Immature natural killer cell (primary cell): ENCODE measurements around the gene SRRM2. TPM values are rescaled to one million over a fixed set of nuclear protein-coding genes. Genes with fewer than 3 reads are reported as not detected.
A peak's percentile ranks its signal among the peaks of the same experiment; 100 is the strongest.

Source experiments
- DNase-seq, 3 donors: peaks; one replicate each; pipeline ENCODE4 v3.0.0; 2022; ENCODE audit warnings: mixed read lengths in 1 of 3
- H3K27ac Mint-ChIP-seq, 6 donors: one replicate each; pipeline ENCODE4 v1.8.0; 2020; ENCODE audit warnings: mixed read lengths in 6 of 6, mild to moderate bottlenecking in 5 of 6, inconsistent platforms in 4 of 6, moderate library complexity in 3 of 6
- H3K27me3 Mint-ChIP-seq, 3 donors: one replicate each; pipeline ENCODE4 v1.8.0; 2020 to 2021; ENCODE audit warnings: low read depth in 3 of 3, mild to moderate bottlenecking in 3 of 3, mixed read lengths in 3 of 3, moderate library complexity in 3 of 3, inconsistent platforms in 1 of 3
- H3K36me3 Mint-ChIP-seq, 3 donors: one replicate each; pipeline ENCODE4 v1.8.0; 2020; ENCODE audit warnings: mixed read lengths in 3 of 3, inconsistent platforms in 2 of 3, mild to moderate bottlenecking in 2 of 3
- H3K4me1 Mint-ChIP-seq, 2 donors: one replicate each; pipeline ENCODE4 v1.8.0; 2020; ENCODE audit warnings: inconsistent platforms in 2 of 2, mild to moderate bottlenecking in 2 of 2, mixed read lengths in 2 of 2, moderate library complexity in 1 of 2
- H3K4me3 Mint-ChIP-seq, 5 donors: one replicate each; pipeline ENCODE4 v1.8.0; 2020; ENCODE audit warnings: mild to moderate bottlenecking in 5 of 5, mixed read lengths in 5 of 5, inconsistent platforms in 3 of 5, moderate library complexity in 3 of 5
- H3K9me3 Mint-ChIP-seq, 6 donors: one replicate each; pipeline ENCODE4 v1.8.0; 2020; ENCODE audit warnings: mild to moderate bottlenecking in 6 of 6, mixed read lengths in 6 of 6, inconsistent platforms in 4 of 6, moderate library complexity in 3 of 6
- polyA plus RNA-seq, 3 donors: library from polyadenylated mRNA; unstranded; fragments of 300-500 nt; fragmentation: Illumina TruSeq; gene quantifications; one replicate each; pipeline ENCODE4 v1.2.3, GENCODE V29; 2021

Gene SRRM2
- polyA plus RNA-seq, 3 donors from 2014 or later, result 11.5 to 113 (median 24.2) TPM

GRCh38 chr16:2751577-2752034, 832 bp upstream of the SRRM2 start:
- no peak for DNase-seq
- peaks cover 56 to 60% of the 10 kb centered on the region in 2 donors for H3K4me1 Mint-ChIP-seq
- H3K9me3 Mint-ChIP-seq, result no peaks in the 10 kb centered on the region
- H3K27ac Mint-ChIP-seq, result peak overlapping the region; percentile 96 to 98 (median 98)
- peaks cover 1% of the 10 kb centered on the region in 3 donors for H3K36me3 Mint-ChIP-seq
- peaks cover 21 to 35% (median 25%) of the 10 kb centered on the region in 3 donors for H3K27me3 Mint-ChIP-seq
- H3K4me3 Mint-ChIP-seq, result peak overlapping the region; percentile 89 to 93 (median 92)

GRCh38 chr16:2752850-2753732, 653 bp downstream of the SRRM2 start:
- Mint-ChIP-seq H3K27ac (peak overlapping the region; percentile 79 to 98 (median 94)), H3K27me3 (peaks cover 21 to 35% (median 26%) of the 10 kb centered on the region in 3 donors), H3K4me1 (peaks cover 67 to 72% of the 10 kb centered on the region in 2 donors), H3K9me3 (no peaks in the 10 kb centered on the region), H3K36me3 (peaks cover 10 to 14% (median 11%) of the 10 kb centered on the region in 3 donors), H3K4me3 (peak overlapping the region; percentile 88 to 93 (median 90))
- DNase-seq, result no peak

DNA sequence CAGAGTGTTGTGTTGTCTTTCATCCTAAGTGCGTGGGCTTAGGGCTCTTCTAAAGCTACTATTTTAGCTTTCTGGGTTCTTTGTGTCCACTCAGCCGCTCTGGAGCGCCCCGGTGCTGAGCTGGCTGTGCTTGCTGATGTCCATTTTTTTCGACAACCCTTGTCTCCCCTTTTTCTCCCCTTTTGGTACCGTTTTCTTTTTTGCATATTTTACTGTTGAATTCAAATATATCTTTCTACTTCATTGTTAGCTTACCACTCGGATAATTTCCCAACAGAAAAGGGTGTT, 1.2 kb downstream of the SRRM2 start:
- H3K4me3 Mint-ChIP-seq, result peak overlapping the region; percentile 88 to 93 (median 89)
- peak overlapping the region; percentile 79 to 96 (median 94) for H3K27ac Mint-ChIP-seq
- peaks cover 21 to 35% (median 26%) of the 10 kb centered on the region in 3 donors for H3K27me3 Mint-ChIP-seq
- H3K4me1 Mint-ChIP-seq, result peaks cover 70 to 76% of the 10 kb centered on the region in 2 donors
- peaks cover 15 to 20% (median 16%) of the 10 kb centered on the region in 3 donors for H3K36me3 Mint-ChIP-seq
- DNase-seq, result no peak
- no peaks in the 10 kb centered on the region for H3K9me3 Mint-ChIP-seq

GRCh38 chr16:2755158-2755557, 2.7 kb downstream of the SRRM2 start:
- no peak for DNase-seq
- Mint-ChIP-seq H3K4me1 (peaks cover 72 to 76% of the 10 kb centered on the region in 2 donors), H3K9me3 (no peaks in the 10 kb centered on the region), H3K4me3 (peak overlapping the region; percentile 88 to 93 (median 89)), H3K27me3 (peaks cover 21 to 35% (median 31%) of the 10 kb centered on the region in 3 donors), H3K36me3 (peaks cover 26 to 32% (median 27%) of the 10 kb centered on the region in 3 donors), H3K27ac (peak overlapping the region; percentile 10 to 94 (median 81))

GRCh38 chr16:2756288-2757015, 4.0 kb downstream of the SRRM2 start:
- Mint-ChIP-seq H3K4me3 (peak overlapping the region in 1 of 5 donors; percentile 16), H3K27me3 (peaks cover 18 to 29% (median 28%) of the 10 kb centered on the region in 3 donors), H3K36me3 (peaks cover 38 to 45% (median 40%) of the 10 kb centered on the region in 3 donors), H3K4me1 (peaks cover 59 to 63% of the 10 kb centered on the region in 2 donors), H3K27ac (peak overlapping the region in 4 of 6 donors; percentile 13 to 90 (median 76)), H3K9me3 (no peaks in the 10 kb centered on the region)
- DNase-seq, result no peak

- Mint-ChIP-seq H3K36me3 (peaks cover 43 to 54% (median 48%) of the 10 kb centered on the region in 3 donors), H3K9me3 (no peaks in the 10 kb centered on the region), H3K27me3 (peaks cover 12 to 25% (median 19%) of the 10 kb centered on the region in 3 donors), H3K4me3 (peak overlapping the region in 1 of 5 donors; percentile 18), H3K4me1 (peaks cover 50 to 57% of the 10 kb centered on the region in 2 donors), H3K27ac (peak overlapping the region in 3 of 6 donors; percentile 12 to 49 (median 41))
- DNase-seq, result no peak
These were observed 4.9 kb downstream of the SRRM2 start for GRCh38 chr16:2757344-2757743.

DNA sequence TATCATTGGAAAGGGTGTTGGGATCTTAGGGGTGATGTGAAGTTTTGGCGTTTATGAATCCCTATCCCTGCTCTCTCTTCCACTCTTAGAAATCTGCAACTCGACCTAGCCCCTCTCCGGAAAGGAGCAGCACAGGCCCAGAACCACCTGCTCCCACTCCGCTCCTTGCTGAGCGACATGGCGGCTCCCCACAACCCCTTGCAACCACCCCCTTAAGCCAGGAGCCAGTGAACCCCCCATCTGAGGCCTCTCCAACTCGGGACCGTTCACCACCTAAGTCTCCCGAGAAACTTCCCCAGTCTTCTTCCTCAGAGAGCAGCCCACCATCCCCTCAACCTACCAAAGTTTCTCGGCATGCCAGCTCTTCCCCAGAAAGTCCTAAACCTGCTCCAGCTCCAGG, 9.0 kb downstream of the SRRM2 start:
- peaks cover 19 to 49% of the 10 kb centered on the region in 2 donors for H3K4me1 Mint-ChIP-seq
- H3K36me3 Mint-ChIP-seq, result peaks cover 79 to 94% (median 87%) of the 10 kb centered on the region in 3 donors
- no peak for DNase-seq
- no peaks in the 10 kb centered on the region for H3K9me3 Mint-ChIP-seq
- peaks cover 7 to 35% (median 22%) of the 10 kb centered on the region in 3 donors for H3K27me3 Mint-ChIP-seq
- no peak overlapping the region for H3K4me3 Mint-ChIP-seq
- peak overlapping the region in 1 of 6 donors; percentile 8 for H3K27ac Mint-ChIP-seq

DNA sequence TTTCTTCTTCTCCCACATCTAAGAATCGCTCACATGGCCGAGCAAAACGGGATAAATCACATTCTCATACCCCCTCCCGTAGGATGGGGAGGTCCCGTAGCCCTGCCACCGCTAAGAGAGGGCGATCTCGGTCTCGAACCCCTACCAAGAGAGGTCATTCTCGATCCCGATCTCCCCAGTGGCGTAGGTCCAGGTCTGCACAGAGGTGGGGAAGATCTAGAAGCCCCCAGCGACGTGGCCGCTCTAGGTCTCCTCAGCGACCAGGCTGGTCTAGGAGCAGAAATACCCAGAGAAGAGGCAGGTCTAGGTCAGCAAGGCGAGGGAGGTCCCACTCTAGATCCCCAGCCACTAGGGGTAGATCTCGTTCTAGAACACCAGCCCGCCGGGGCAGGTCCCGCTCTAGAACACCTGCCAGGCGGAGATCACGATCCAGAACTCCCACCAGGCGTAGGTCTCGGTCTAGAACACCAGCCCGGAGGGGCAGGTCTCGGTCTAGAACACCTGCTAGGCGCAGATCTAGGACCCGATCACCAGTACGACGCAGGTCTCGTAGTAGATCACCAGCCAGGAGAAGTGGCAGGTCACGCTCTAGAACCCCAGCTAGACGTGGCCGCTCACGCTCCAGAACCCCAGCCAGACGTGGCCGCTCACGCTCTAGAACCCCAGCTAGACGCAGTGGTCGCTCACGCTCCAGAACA, 9.6 kb downstream of the SRRM2 start:
- DNase-seq, result no peak
- peaks cover 77 to 93% (median 85%) of the 10 kb centered on the region in 3 donors for H3K36me3 Mint-ChIP-seq
- H3K9me3 Mint-ChIP-seq, result no peaks in the 10 kb centered on the region
- peaks cover 7 to 34% (median 27%) of the 10 kb centered on the region in 3 donors for H3K27me3 Mint-ChIP-seq
- H3K4me3 Mint-ChIP-seq, result no peak overlapping the region
- peak overlapping the region in 3 of 6 donors; percentile 8 to 33 (median 32) for H3K27ac Mint-ChIP-seq
- H3K4me1 Mint-ChIP-seq, result peaks cover 15 to 46% of the 10 kb centered on the region in 2 donors

DNA sequence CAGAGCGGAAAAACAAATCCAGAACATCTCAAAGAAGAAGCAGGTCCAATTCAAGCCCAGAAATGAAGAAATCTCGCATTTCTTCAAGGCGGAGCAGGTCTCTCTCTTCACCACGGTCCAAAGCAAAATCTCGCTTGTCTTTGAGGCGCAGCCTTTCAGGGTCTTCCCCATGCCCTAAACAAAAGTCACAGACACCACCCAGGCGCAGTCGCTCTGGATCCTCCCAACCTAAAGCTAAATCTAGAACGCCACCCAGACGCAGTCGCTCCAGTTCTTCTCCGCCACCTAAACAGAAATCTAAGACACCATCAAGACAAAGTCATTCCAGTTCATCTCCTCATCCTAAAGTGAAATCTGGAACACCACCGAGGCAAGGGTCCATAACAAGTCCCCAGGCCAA, 10.3 kb downstream of the SRRM2 start:
- DNase-seq, result no peak
- peaks cover 7 to 37% (median 27%) of the 10 kb centered on the region in 3 donors for H3K27me3 Mint-ChIP-seq
- peaks cover 9 to 39% of the 10 kb centered on the region in 2 donors for H3K4me1 Mint-ChIP-seq
- no peaks in the 10 kb centered on the region for H3K9me3 Mint-ChIP-seq
- H3K27ac Mint-ChIP-seq, result peak overlapping the region in 5 of 6 donors; percentile 8 to 38 (median 23)
- H3K36me3 Mint-ChIP-seq, result peaks cover 76 to 90% (median 82%) of the 10 kb centered on the region in 3 donors
- no peak overlapping the region for H3K4me3 Mint-ChIP-seq

- Mint-ChIP-seq H3K36me3 (peaks cover 75 to 90% (median 83%) of the 10 kb centered on the region in 3 donors), H3K27me3 (peaks cover 7 to 38% (median 30%) of the 10 kb centered on the region in 3 donors), H3K4me3 (no peak overlapping the region), H3K9me3 (no peaks in the 10 kb centered on the region), H3K27ac (peak overlapping the region in 5 of 6 donors; percentile 0 to 62 (median 38)), H3K4me1 (peaks cover 8 to 38% of the 10 kb centered on the region in 2 donors)
- DNase-seq, result no peak
These were observed 10.7 kb downstream of the SRRM2 start for GRCh38 chr16:2763173-2763572.

DNA sequence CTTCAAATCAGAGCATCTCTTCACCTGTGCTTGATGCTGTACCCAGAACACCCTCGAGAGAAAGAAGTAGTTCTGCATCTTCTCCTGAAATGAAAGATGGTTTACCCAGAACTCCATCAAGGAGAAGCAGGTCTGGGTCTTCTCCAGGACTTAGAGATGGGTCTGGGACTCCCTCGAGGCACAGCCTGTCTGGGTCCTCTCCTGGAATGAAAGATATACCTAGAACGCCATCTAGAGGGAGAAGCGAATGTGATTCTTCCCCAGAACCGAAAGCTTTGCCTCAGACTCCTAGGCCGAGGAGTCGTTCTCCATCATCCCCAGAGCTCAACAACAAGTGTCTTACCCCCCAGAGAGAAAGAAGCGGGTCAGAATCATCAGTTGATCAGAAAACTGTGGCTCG, 12.3 kb downstream of the SRRM2 start:
- H3K4me1 Mint-ChIP-seq, result peaks cover 2 to 30% of the 10 kb centered on the region in 2 donors
- no peak overlapping the region for H3K4me3 Mint-ChIP-seq
- peak overlapping the region in 3 of 6 donors; percentile 21 to 62 (median 42) for H3K27ac Mint-ChIP-seq
- H3K9me3 Mint-ChIP-seq, result no peaks in the 10 kb centered on the region
- H3K27me3 Mint-ChIP-seq, result peaks cover 14 to 43% (median 35%) of the 10 kb centered on the region in 3 donors
- peaks cover 69 to 88% (median 74%) of the 10 kb centered on the region in 3 donors for H3K36me3 Mint-ChIP-seq
- DNase-seq, result no peak

- Mint-ChIP-seq H3K9me3 (no peaks in the 10 kb centered on the region), H3K4me3 (peak overlapping the region in 1 of 5 donors; percentile 21), H3K27ac (peak overlapping the region in 3 of 6 donors; percentile 53 to 59 (median 55)), H3K27me3 (peaks cover 14 to 44% (median 39%) of the 10 kb centered on the region in 3 donors), H3K36me3 (peaks cover 61 to 83% (median 66%) of the 10 kb centered on the region in 3 donors), H3K4me1 (peaks cover 2 to 31% of the 10 kb centered on the region in 2 donors)
- no peak for DNase-seq
These were observed 13.3 kb downstream of the SRRM2 start for GRCh38 chr16:2765462-2766404.
